Transverse colon (tissue), 3 donors: ENCODE measurements around the gene SUGCT.

ENCODE experiments used
- EP300 ChIP-seq: sonication (generic); formaldehyde crosslinking; IDR thresholded peaks from one replicate; pipeline ENCODE4 v1.6.1; 2017; ENCODE audit warnings: antibody characterized with exemption, low read depth
- POLR2A ChIP-seq: fragments of 450-650 bp; IDR thresholded peaks from one replicate; pipeline ENCODE4 v1.6.1; 2016; ENCODE audit warnings: antibody characterized with exemption, mild to moderate bottlenecking, moderate library complexity
- POLR2AphosphoS5 ChIP-seq, 3 donors: sonication (generic); formaldehyde crosslinking; IDR thresholded peaks; one replicate each; pipeline ENCODE4 v1.6.1; 2016; ENCODE audit warnings: antibody characterized with exemption in 3 of 3

DNA sequence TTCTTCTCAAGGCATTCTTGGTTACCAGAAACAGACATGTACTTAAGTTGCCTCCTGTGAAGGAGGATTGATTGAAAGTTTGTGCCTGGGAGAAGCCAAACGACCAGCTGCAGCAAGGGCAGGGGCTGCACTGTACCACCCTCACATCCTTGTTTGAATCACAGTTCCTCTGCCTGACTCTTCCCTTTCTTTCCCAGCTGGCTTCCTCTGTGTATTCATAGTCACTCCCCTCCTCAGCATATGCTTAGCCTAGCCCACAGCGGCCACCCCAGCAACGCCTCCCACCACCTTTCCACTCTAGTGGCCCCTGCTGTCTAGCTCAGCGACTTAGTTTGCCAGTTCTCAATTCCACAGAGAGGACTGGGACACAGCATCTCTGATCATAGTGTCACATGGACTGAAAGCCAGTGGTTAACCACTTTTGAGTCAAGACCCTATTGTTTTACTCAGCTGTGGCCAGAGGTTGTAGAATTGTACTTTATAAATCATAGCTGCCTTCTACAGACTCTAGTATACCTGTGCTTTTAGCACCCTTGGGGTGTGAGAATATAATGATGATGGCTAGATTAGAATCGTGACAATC lies 643.0 kb downstream of the SUGCT start:
- no peak for TF ChIP-seq EP300
- no peak for TF ChIP-seq POLR2A
- no peak for TF ChIP-seq POLR2AphosphoS5 (IDR thresholded peaks at IDR 0.05)
